H9 (cell line): ENCODE data around the gene KRT40. TPM values are rescaled to one million over a fixed set of nuclear protein-coding genes. Genes with fewer than 3 reads are reported as not detected.

Source experiments
- DNase-seq: peaks from one replicate; pipeline ENCODE4 v3.0.0-alpha.2; 2017
- H2AFZ ChIP-seq: one replicate; pipeline ENCODE4 v1.6.1; 2013; ENCODE audit warnings: mild to moderate bottlenecking, low read length, control low read depth, moderate library complexity
- H2AK5ac ChIP-seq: 2 replicates; pipeline ENCODE4 v1.6.1; 2013; ENCODE audit warnings: low read length, control low read depth, mixed read lengths; ENCODE audit not compliant: insufficient read length
- H2BK120ac ChIP-seq: one replicate; pipeline ENCODE4 v1.6.1; 2013; ENCODE audit warnings: low read depth, mild to moderate bottlenecking, low read length, control low read depth, inconsistent platforms; ENCODE audit not compliant: poor library complexity, severe bottlenecking
- H2BK12ac ChIP-seq: 2 replicates; pipeline ENCODE4 v1.6.1; 2013; ENCODE audit warnings: low read length, control low read depth, mixed read lengths, low read depth; ENCODE audit not compliant: insufficient read length
- H2BK15ac ChIP-seq: 2 replicates; pipeline ENCODE4 v1.6.1; 2013; ENCODE audit warnings: low read depth, low read length, control low read depth
- H2BK20ac ChIP-seq: one replicate; pipeline ENCODE4 v1.6.1; 2013; ENCODE audit warnings: low read depth, mild to moderate bottlenecking, low read length, control low read depth, inconsistent platforms; ENCODE audit not compliant: poor library complexity, severe bottlenecking
- H2BK5ac ChIP-seq: 2 replicates; pipeline ENCODE4 v1.6.1; 2013; ENCODE audit warnings: low read length, control low read depth, mixed read lengths; ENCODE audit not compliant: insufficient read length
- H3K14ac ChIP-seq: 2 replicates; pipeline ENCODE4 v1.6.1; 2013; ENCODE audit warnings: low read length, control low read depth; ENCODE audit not compliant: insufficient read depth
- H3K18ac ChIP-seq: 2 replicates; pipeline ENCODE4 v1.6.1; 2013; ENCODE audit warnings: low read depth, mild to moderate bottlenecking, mixed read lengths, low read length, control low read depth; ENCODE audit not compliant: insufficient read length
- H3K23ac ChIP-seq: 2 replicates; pipeline ENCODE4 v1.6.1; 2013; ENCODE audit warnings: low read length, control low read depth, mixed read lengths, low read depth; ENCODE audit not compliant: insufficient read length
- H3K23me2 ChIP-seq: 2 replicates; pipeline ENCODE4 v1.6.1; 2013; ENCODE audit warnings: low read depth, mild to moderate bottlenecking, mixed read lengths, low read length, control low read depth; ENCODE audit not compliant: insufficient read length, poor library complexity, severe bottlenecking
- H3K27ac ChIP-seq: 2 replicates; pipeline ENCODE4 v1.5.1; 2013; ENCODE audit warnings: low read length, control low read depth, mixed read lengths, low read depth; ENCODE audit not compliant: insufficient read length
- H3K27me3 ChIP-seq: 2 replicates; pipeline ENCODE4 v1.6.1; 2013; ENCODE audit warnings: low read length, control low read depth, inconsistent platforms; ENCODE audit not compliant: insufficient read depth
- H3K4ac ChIP-seq: 2 replicates; pipeline ENCODE4 v1.6.1; 2013; ENCODE audit warnings: low read depth, mild to moderate bottlenecking, control low read depth, inconsistent platforms, low read length, moderate library complexity
- H3K4me1 ChIP-seq: 2 replicates; pipeline ENCODE4 v1.6.1; 2013; ENCODE audit warnings: low read length, control low read depth, inconsistent platforms; ENCODE audit not compliant: insufficient read depth
- H3K4me2 ChIP-seq: 2 replicates; pipeline ENCODE4 v1.6.1; 2013; ENCODE audit warnings: low read length, control low read depth, mixed read lengths; ENCODE audit not compliant: insufficient read length, insufficient read depth
- H3K56ac ChIP-seq: 2 replicates; pipeline ENCODE4 v1.6.1; 2013; ENCODE audit warnings: low read depth, mild to moderate bottlenecking, mixed read lengths, low read length, control low read depth; ENCODE audit not compliant: insufficient read length
- H3K79me1 ChIP-seq: 2 replicates; pipeline ENCODE4 v1.6.1; 2013; ENCODE audit warnings: low read depth, mild to moderate bottlenecking, moderate library complexity, low read length, control low read depth, inconsistent platforms; ENCODE audit not compliant: insufficient read depth, poor library complexity, severe bottlenecking
- H3K79me2 ChIP-seq: 2 replicates; pipeline ENCODE4 v1.6.1; 2013; ENCODE audit warnings: low read length, control low read depth, inconsistent platforms; ENCODE audit not compliant: insufficient read depth
- H3K9ac ChIP-seq: 2 replicates; pipeline ENCODE4 v1.6.1; 2013; ENCODE audit warnings: low read length, control low read depth, mixed read lengths; ENCODE audit not compliant: insufficient read length; ENCODE audit errors: extremely low read depth
- H3K9me3 ChIP-seq: one replicate; pipeline ENCODE4 v1.6.1; 2013; ENCODE audit warnings: low read depth, low read length, inconsistent platforms; ENCODE audit not compliant: control insufficient read depth
- H3T11ph ChIP-seq: one replicate; pipeline ENCODE4 v1.6.1; 2013; ENCODE audit warnings: mild to moderate bottlenecking, low read length, control low read depth, inconsistent platforms
- H4K20me1 ChIP-seq: one replicate; pipeline ENCODE4 v1.6.1; 2013; ENCODE audit not compliant: control insufficient read depth, insufficient read length, insufficient read depth
- H4K5ac ChIP-seq: 2 replicates; pipeline ENCODE4 v1.6.1; 2013; ENCODE audit warnings: low read depth, mild to moderate bottlenecking, mixed read lengths, low read length, control low read depth; ENCODE audit not compliant: insufficient read length
- H4K8ac ChIP-seq: replicated peaks from 2 replicates; pipeline ENCODE4 v1.6.1; 2013; ENCODE audit warnings: low read length, control low read depth, mixed read lengths, low read depth; ENCODE audit not compliant: insufficient read length
- H4K91ac ChIP-seq: 2 replicates; pipeline ENCODE4 v1.6.1; 2013; ENCODE audit warnings: low read depth, mild to moderate bottlenecking, moderate library complexity, mixed read lengths, low read length, control low read depth; ENCODE audit not compliant: insufficient read length
- H3K27ac Mint-ChIP-seq, 3 experiments: 2 replicates in 2 of 3; 3 replicates in 1 of 3; pipeline ENCODE4 v1.8.0; 2020 to 2021; ENCODE audit warnings: mixed read lengths in 3 of 3, mild to moderate bottlenecking in 1 of 3, moderate library complexity in 1 of 3
- H3K27me3 Mint-ChIP-seq: 2 replicates; pipeline ENCODE4 v1.8.0; 2021; ENCODE audit warnings: low read depth, mild to moderate bottlenecking, moderate library complexity, mixed read lengths
- H3K36me3 Mint-ChIP-seq, 3 experiments: 2 replicates in 2 of 3; 3 replicates in 1 of 3; pipeline ENCODE4 v1.8.0; 2020 to 2021; ENCODE audit warnings: low read depth in 3 of 3, mixed read lengths in 3 of 3; ENCODE audit not compliant: insufficient read depth in 1 of 3
- H3K4me1 Mint-ChIP-seq, 2 experiments: 2 replicates each; pipeline ENCODE4 v1.8.0; 2020; ENCODE audit warnings: mixed read lengths in 2 of 2
- H3K4me3 Mint-ChIP-seq, 2 experiments: 2 replicates in 1 of 2; 3 replicates in 1 of 2; pipeline ENCODE4 v1.8.0; 2020 to 2021; ENCODE audit warnings: mild to moderate bottlenecking in 2 of 2, mixed read lengths in 2 of 2, moderate library complexity in 1 of 2
- H3K9me3 Mint-ChIP-seq, 2 experiments: 2 replicates in 1 of 2; 3 replicates in 1 of 2; pipeline ENCODE4 v1.8.0; 2020; ENCODE audit warnings: mild to moderate bottlenecking in 2 of 2, mixed read lengths in 2 of 2, moderate library complexity in 1 of 2
- CTCF ChIP-seq: fragments of 200-600 bp; sonication (generic); conservative IDR thresholded peaks from 3 replicates; pipeline ENCODE4 v1.8.0; 2021; ENCODE audit warnings: antibody characterized with exemption, mild to moderate bottlenecking
- total RNA-seq: library from RNA; stranded (reverse); gene quantifications from 2 replicates; pipeline ENCODE4 v1.2.1, GENCODE V29; 2021

The KRT40 gene
- total RNA-seq, 1 experiment from 2014 or later = not detected

DNA sequence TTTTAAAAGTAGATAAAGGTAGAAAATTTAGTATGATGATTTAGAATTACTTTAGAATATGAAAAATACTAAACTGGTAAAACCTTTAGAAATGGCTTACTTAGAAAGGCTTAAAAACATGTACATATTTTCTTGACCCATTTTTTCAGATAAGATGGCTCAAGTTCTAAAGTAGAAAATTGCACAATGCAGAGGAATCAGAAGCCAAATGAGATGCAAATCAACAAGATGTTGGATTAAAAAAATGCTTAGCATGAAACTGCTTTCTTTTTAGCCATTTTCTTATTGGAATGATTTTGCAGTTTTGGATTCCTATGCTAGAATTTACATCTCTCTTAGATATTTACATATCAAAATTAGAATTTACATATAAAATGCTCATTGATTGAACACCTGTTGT lies 26.3 kb upstream of the KRT40 start:
- Histone ChIP-seq H3K79me2 (no peaks in the 10 kb centered on the region), H4K5ac (no peak overlapping the region), H3K4me2 (no peak overlapping the region), H2AFZ (no peak overlapping the region), H3K23ac (no peak overlapping the region), H3K27me3 (no peaks in the 10 kb centered on the region), H3K14ac (no peak overlapping the region), H3K27ac (no peak overlapping the region), H2BK120ac (no peak overlapping the region), H3K4me1 (no peaks in the 10 kb centered on the region; the same call in 1 of the 2 replicates), H4K91ac (no peak overlapping the region), H3K23me2 (no peaks in the 10 kb centered on the region), H4K8ac (no peak overlapping the region), H2BK5ac (no peak overlapping the region), H2AK5ac (no peak overlapping the region), H2BK15ac (no peak overlapping the region), H3K56ac (no peak overlapping the region), H4K20me1 (no peaks in the 10 kb centered on the region), H3K79me1 (no peaks in the 10 kb centered on the region), H3K9me3 (no peaks in the 10 kb centered on the region), H2BK12ac (no peak overlapping the region), H3K9ac (no peak overlapping the region), H3K4ac (no peak overlapping the region), H3T11ph (no peak overlapping the region), H2BK20ac (no peak overlapping the region), H3K18ac (no peak overlapping the region)
- no peak for TF ChIP-seq CTCF
- Mint-ChIP-seq H3K36me3 (no peaks in the 10 kb centered on the region), H3K4me1 (peaks cover 17 to 19% of the 10 kb centered on the region in 2 experiments), H3K4me3 (no peak overlapping the region), H3K27ac (no peak overlapping the region), H3K27me3 (no peaks in the 10 kb centered on the region), H3K9me3 (no peaks in the 10 kb centered on the region)
- DNase-seq = no peak
